Fibroblast of mammary gland (primary cell): ENCODE measurements around the gene CD79B.

Source experiments
- DNase-seq: peaks from one replicate; pipeline ENCODE4 v3.0.0-alpha.2; 2010; ENCODE audit warnings: low read depth
- H3K4me3 ChIP-seq: 2 replicates; pipeline ENCODE4 v1.5.1; 2011; ENCODE audit warnings: low read depth, mild to moderate bottlenecking, low read length, moderate library complexity; ENCODE audit not compliant: control insufficient read depth
- CTCF ChIP-seq: conservative IDR thresholded peaks from 2 replicates; pipeline ENCODE4 v1.5.1; 2011; ENCODE audit warnings: low read depth, low read length, inconsistent platforms; ENCODE audit not compliant: control insufficient read depth, insufficient read depth

The CD79B gene

GRCh38 chr17:63941162-63941561 lies 9.0 kb upstream of the CD79B start:
- no peak overlapping the region for H3K4me3 ChIP-seq
- DNase-seq: no peak
- TF ChIP-seq CTCF: no peak

GRCh38 chr17:63940584-63940983 lies 8.5 kb upstream of the CD79B start:
- no peak overlapping the region for H3K4me3 ChIP-seq
- no peak for DNase-seq

GRCh38 chr17:63939884-63940283 lies 7.8 kb upstream of the CD79B start:
- no peak for TF ChIP-seq CTCF
- H3K4me3 ChIP-seq: no peak overlapping the region
- no peak for DNase-seq

More at GRCh38 chr17:63940584-63940983, 8.5 kb upstream of the CD79B start:
- TF ChIP-seq CTCF: no peak

- no peak for DNase-seq
- no peak overlapping the region for H3K4me3 ChIP-seq
- no peak for TF ChIP-seq CTCF
Observed at GRCh38 chr17:63939401-63939800, 7.3 kb upstream of the CD79B start.

GRCh38 chr17:63937920-63938319 lies 5.8 kb upstream of the CD79B start:
- no peak for TF ChIP-seq CTCF
- no peak for DNase-seq

GRCh38 chr17:63937319-63937718 lies 5.2 kb upstream of the CD79B start:
- no peak for TF ChIP-seq CTCF
- no peak overlapping the region for H3K4me3 ChIP-seq
- no peak for DNase-seq

More at GRCh38 chr17:63937920-63938319, 5.8 kb upstream of the CD79B start:
- no peak overlapping the region for H3K4me3 ChIP-seq
